IMR-90 (cell line): ENCODE results near the gene COL27A1.

Source experiments
- BHLHE40 ChIP-seq: fragments of 150-350 bp; IDR thresholded peaks from 2 replicates; pipeline ENCODE4 v1.6.1; 2016; ENCODE audit warnings: mild to moderate bottlenecking, low read depth, low read length
- CTCF ChIP-seq: conservative IDR thresholded peaks from 2 replicates; pipeline ENCODE4 v1.5.1; 2012; ENCODE audit warnings: mild to moderate bottlenecking, low read depth, low read length, improper control_type of control experiment
- RCOR1 ChIP-seq: IDR thresholded peaks from 2 replicates; pipeline ENCODE4 v1.6.1; 2012; ENCODE audit warnings: mild to moderate bottlenecking, low read length, improper control_type of control experiment; ENCODE audit not compliant: insufficient replicate concordance

- no peak for TF ChIP-seq CTCF
- no peak for TF ChIP-seq BHLHE40
- TF ChIP-seq RCOR1 = no peak
Measured at GRCh38 chr9:114281473-114282103, 126.3 kb downstream of the COL27A1 start.
